Testis (tissue), 2 donors: ENCODE results near the gene MIER2.

Source experiments
- CTCF ChIP-seq, 3 experiments: fragments of 450-650 bp in 2 of 3; fragments of 200-600 bp in 1 of 3; sonication (generic) in 1 of 3; IDR thresholded peaks; one replicate each; pipeline ENCODE4 v1.5.1; 2016 to 2019; ENCODE audit warnings: antibody characterized with exemption in 3 of 3, mild to moderate bottlenecking in 2 of 3, moderate library complexity in 1 of 3
- POLR2A ChIP-seq: fragments of 450-650 bp; IDR thresholded peaks from one replicate; pipeline ENCODE4 v1.6.1; 2017; ENCODE audit warnings: antibody characterized with exemption, mild to moderate bottlenecking, moderate library complexity

GRCh38 chr19:329876-330275 lies 14.7 kb downstream of the MIER2 start:
- TF ChIP-seq CTCF (IDR thresholded peaks at IDR 0.05) (no peak), POLR2A (no peak)
